GM18858 (cell line): ENCODE data around the gene TLE3.

Experiments
- ATAC-seq: cut with Tn5 transposase; IDR thresholded peaks from one replicate; pipeline ENCODE4 v1.9.1; 2021; ENCODE audit not compliant: unreplicated experiment

The TLE3 gene

DNA sequence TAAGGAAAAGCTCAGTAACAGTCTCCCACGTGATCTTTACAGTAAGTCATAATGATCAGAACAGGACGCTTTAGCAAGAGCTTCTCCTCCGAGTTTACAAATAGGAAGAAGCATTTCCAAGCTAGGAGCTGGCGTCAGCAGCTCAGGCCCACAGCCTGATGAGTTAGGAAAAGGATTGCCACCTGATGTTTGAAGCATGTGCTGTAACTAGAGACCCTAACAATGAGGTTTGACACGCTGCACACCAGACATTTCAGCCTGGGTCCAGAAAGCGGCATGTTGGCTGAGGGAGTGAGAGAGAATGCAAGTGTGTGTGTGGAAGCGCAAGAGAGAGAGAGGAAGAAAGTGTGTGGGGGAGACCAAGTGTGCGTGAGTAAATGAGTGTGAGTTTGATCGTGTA lies 47.3 kb downstream of the TLE3 start:
- ATAC-seq: no peak

DNA sequence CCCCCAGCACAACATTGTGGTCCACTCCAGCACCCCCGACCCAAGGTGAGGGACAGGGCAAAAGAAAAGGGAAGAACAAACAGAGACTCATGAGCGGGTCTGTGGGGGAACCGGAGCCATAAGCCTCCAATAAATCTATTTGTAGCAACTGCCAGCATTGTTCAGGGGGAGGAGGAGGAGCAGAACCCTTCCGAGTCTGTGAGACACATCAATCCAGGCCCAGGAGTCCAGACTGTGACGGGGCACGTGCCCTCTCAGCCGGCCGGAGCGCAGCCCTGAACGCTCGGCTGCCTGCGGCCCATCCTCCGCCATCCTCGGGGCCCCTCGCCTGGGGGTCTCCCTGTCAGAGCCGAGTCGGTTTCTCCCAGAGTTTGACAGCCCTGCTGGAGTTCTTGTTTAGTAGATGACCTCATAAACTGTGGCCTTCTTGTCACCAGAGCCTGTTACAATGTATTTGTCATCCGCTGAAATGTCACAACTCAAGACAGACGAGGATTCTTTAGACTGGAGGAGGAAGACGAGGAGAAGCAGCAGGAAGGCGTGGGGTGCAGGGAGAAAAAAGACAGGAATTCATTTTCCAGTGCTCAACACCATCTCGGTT lies 47.9 kb downstream of the TLE3 start:
- no peak for ATAC-seq

DNA sequence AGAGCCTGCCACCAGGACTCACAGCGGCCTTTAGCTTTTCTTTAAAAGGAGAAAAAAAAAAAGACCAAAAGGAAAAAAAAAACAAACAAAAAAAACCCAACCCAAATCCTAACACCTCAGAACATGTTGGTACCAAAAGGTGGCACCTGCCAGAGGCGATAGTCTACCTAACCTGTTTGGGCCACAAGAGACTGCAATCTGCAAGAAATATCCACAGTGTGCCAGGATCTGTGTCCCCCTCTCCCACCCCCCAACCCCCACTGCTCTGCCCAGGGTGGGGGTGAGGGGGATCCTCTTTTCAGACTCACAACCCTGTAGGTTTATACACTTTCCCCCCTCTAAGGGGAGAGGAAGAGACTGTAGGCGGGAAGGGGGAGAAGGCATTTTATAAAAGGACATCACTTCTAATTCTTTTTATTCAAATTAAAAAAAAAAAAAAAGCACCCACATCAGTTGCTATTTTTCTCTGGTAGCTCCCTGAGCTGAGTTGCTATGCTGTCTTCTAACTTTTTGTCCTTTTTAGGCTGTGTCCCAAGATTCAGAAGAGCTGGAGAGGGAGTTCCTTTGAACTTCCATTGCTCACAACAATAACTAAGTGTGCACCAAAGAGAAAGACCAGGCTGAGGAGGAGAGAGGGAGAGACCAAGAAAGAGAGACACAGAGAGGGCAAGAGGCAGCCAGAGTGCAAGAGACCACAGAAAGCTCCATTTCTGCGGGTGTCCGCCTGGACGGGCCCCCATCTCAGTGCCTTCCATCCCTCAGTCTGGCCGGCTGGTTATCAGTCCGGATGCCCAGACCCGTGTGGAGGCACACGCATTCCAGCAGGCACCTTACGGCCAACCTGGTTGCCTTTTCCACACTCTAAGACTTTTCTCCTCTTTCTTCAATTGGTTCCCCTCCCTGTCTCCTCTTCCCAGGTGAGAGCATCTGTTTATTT lies 48.9 kb downstream of the TLE3 start:
- no peak for ATAC-seq

DNA sequence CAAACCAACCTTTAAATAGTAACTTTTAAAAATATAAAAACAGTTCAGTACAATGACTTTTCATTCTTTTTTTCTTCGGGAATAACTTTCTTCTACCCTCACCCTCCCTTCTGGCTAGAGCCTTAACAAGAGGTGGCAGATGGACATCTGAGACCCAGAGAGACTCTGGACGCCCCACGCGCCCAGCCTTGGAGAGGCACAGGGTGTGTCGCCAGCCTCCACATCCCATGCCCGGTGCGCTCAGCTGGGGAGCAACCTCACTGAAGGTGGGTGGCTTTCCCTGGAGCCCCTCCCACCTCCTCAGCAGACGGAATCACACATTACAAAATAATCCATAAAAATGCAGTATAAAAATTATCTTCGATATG lies 49.5 kb downstream of the TLE3 start:
- no peak for ATAC-seq

DNA sequence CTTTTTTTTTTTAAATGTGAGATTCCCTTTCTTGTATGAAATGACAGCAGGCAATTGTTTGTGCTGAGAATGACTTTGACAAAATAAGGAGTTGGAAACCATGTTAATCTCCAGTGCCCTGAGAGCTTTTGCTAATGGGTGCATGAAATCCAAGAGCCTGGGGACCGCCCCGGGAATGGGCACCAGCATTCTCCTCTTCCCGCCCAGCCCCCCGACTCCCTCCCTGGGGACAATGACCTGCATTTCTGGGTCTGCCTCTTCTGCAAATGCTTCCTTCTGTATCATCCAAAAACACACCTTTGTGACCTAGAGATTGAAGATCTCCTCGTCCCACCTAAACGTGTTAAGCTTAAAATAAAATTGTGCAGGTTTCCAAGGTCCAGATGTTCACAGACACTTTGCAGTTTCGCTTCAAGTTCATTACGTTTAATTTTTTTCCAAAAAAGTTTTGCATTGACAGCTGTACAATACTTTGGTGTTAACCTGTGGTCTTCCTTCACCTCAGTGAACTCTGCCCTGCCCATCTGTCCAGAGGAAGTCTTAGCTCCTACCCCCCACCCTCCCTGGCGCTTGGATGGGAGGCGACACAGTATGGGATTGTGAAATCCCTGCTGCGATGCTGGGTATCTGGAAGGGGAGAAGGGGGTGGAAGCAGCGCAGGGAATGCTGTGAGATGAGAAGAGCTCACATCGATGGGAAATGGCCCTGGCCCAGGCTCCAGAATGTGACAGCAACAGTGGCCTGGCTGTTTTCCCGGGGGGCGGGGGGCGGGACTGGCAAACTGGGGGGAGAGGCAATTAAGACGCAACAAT lies 50.1 kb downstream of the TLE3 start:
- ATAC-seq: no peak

DNA sequence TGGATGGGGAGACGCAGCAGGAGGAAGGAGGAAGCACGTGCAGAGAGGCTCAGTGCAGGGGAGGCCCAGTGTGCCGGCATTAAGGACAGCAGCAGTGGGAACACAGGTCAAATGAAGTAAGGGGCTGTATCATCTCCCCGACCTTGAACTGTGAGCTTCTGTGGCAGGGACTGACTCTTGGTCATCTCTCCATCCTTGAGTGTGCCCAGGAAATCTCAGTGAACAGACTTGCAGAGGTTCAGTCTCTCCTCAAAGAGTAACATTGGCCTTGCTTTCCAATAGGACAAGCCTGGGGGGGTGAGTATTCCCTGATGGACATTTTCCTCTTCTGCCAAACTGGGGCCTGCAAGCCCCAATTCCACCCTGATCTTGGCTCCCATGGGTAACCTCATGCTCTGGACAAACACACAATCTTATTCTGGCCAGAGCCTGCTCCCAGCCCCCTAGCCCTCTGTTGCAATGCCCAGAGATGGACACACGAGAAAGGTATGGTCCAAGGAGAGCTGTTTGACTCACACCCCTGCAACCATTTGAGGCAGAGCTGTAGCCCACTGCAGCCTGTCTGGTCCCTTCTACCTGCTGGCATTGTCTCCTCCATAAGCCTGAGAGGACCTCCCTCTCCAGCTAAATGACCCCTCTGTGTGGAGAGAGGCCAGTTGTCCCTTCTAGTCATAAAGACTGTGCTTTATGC lies 50.9 kb downstream of the TLE3 start:
- ATAC-seq: no peak

DNA sequence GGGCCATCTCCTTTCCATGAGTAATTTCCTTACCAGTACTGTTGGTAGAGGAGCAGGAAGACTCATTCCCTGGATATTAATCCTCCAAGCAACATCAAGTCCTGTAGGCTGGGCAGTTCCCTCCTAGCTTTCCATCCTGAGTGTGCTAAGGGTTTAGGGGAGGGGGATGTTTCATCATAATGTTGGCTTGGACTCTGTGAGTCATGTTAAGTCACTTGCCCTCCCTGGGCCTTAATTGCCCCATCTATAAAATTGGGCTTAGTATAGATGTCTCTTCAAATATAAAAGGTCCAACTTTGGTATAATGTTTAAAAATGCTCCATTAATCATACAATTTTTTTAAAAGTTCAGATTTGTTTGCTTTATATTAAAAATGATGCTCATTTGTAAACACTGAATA lies 52.7 kb downstream of the TLE3 start:
- ATAC-seq: no peak

DNA sequence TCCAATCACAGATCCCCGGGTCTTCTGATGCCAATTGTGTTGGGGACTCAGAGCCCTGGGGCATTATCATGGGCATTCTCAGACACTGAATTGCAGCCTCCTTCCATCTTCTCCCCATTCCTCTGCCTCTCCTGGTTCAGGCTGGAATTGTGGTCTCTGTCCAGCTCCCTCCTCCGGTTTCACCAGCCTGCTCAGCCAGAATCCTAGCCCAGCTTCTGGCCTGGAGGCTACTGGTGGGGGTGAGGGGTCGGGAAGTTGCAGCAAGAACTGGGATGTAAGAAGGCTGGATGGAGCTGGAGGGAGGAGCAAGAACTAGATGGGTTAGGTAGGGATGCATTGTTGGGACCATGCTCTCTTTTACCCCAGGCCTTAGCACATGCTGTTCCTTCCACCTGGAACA lies 53.5 kb downstream of the TLE3 start:
- ATAC-seq: no peak

DNA sequence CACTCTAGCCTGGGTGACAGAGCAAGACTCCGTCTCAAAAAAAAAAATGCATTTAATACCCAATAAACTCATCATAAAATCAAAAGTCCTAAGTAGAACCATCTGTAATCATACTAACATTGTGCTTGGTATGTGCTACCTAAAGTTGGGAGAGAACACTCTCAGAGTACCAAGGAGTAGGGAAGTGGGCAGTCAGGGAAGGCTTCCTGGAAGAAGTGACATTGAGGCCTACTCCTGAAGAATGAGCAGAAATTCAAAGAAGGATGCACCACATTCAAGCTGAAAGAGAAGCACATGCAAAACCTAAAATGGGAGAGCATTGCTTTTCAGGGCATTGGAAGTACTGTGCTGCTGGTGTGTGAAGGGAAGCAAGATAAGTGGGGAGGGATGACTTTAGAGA lies 54.1 kb downstream of the TLE3 start:
- no peak for ATAC-seq

DNA sequence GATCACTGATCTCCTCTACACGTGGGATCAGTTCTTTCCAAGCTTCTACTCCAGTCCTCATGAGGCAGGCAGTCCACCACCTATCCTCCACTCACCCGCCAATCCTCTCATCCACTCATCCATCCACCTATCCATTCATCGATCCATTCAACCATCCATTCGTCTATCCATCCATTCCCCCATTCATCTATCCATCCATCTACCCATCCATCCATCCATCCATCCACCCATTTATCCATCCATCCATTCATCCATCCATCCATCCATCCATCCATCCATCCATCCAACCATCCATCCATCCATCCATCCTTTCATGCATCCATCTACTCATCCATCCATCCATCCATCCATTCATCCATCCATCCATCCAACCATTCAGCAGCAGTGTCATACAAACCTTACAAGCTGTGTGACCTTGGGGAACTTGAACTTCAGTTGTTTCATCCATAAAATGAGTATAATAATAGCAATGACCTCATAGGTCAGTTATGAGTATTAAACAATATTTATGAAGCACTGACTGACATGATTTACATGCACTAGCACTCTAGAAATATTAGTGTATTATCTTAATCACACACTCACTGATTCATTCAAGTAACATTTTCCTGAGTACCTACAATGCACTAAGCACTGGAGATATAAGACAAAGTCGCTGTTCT lies 55.0 kb downstream of the TLE3 start:
- no peak for ATAC-seq

DNA sequence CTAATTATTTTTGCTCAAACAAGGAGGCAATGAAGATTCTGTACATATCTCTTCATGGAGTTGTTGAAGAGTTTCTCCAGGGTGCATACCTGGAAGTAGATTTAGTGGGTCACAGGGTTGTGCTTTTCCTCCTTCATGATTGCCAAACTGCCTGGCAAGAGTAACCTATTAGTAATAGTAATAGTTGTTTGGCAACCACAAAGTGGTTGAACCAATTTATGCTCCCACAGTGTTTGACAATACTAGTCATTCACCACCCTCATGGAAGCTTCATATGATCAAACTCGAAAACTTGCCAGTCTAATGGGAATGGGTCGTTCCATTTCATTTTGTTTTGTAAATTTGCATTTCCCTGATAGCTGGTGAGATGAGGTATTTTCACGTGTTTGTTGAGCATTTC lies 57.8 kb downstream of the TLE3 start:
- no peak for ATAC-seq

DNA sequence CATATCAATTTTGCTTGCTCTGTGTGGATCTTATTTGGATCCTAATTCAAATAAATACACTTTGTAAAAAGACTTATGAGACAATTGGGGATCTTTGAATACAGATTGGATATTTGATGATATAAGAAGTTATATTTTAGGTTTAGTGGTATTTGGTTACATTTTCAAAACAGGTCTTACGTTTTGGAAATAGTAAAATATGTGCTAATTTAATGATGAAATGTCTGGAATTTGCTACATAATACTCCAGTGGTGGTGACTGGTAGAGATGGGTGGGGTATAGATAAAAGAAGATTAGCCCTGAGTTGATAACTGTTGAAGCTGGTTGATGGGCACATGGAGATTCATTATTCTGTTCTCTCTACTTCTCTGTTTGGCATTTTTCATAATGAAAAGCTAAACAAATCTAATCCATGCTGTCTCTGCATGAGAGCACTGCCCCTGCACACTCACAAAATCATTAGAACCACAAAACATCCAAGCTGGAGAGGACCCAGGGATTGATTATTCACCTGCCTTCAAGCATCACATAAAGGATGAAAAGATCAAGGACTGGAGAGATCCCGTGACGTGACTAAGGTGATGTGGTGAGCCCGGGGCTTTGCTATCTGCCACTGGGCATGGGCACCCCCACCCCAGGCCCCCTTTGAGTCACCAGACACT lies 58.9 kb downstream of the TLE3 start:
- no peak for ATAC-seq

DNA sequence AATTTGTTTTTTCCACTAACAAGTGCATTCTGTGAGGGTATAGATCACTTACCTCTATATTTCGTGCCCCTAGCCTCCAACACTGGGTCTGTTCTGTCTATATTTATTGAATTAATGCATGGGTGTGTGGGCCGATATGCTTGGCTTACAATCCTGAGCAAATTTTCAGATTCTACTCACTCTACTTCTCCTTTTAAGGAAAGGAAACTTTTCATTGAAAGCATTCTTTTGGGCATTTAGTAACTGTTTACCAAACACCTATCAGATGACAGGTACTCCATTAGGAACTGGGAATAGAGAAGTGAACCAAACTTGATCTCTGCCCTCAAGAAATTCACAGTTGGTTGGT lies 60.5 kb downstream of the TLE3 start:
- no peak for ATAC-seq

DNA sequence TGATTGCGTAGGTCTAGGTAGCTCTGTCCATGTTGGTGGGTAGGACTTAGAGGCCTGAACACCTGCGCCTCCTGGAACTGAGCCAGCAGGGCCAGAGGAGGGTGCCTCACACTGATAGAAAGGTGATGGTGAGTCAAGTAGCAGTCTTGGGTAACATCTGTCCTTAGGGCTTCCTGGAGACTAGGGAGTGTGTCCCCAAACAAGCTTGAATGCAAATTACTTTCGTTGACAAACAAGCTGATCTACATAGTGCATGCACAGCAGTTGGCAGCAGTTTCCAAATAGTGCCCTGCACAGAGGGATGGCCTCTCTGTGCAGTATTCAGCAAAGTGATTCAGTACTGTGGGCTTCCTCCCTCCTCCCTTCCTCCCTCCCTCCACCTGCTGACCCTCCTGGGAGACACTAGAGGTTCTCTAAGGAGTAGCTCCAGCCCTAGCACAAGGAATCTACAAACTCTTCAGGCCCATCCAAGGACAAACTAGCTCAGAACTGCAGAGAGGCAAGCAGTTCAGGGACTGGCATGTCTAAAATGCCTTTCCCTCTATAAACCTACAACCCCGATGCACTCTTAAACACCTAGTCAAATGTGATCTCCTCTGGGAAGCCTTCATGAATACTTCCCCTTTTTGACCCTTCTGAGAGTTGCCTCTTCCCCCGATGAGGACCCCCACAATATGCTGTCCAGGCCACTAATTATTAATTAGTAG lies 61.0 kb downstream of the TLE3 start:
- ATAC-seq: peak; percentile 73

DNA sequence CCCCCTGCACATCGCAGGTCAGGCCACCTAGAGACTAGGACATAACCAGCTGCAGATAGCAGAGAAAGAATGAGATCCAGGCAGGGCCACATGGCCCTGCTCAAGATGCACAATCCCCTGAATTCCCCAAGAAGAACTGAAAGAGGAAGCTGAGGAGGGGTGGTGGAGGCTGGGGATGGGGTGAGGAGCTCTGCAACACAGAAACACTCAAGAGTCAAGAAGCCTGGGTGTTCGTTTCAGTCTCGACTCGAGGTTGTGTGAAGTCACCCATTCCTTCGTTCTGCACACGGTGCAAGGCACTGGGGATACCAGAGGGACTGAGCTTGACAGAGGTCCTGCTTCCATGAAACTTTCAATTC lies 62.0 kb downstream of the TLE3 start:
- no peak for ATAC-seq

DNA sequence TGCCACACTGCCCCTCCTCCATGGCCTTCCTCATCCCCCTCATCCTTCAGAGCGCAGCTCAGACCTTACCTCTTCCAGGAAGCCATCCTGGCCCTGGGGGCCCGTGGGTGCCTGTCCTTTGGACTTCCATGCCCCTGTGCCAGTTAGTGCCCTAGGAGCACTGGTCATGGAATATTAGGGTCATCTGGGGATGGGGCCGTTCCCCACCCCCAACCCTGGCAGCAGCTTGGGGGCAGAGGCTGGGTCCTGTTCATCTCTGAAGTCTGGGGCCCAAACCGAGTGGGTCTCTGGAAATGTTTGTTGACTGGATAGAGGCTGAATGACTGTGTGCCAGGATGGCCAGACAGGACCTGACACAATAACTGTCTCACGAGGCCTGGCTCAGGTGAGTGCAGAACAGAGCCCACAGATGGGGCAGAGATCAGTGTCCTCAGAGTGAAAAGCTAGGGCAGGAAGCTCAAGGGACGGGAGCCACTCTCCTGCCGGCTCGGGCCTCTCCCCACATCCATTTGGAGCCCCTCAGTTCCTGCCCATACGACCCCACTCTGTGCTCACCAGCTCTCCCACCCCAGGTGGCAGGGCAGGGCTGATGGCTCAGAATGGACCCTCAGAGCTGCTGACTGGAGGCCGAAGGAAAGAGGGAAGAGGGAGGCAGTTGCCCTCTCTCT lies 62.5 kb downstream of the TLE3 start:
- ATAC-seq: no peak

DNA sequence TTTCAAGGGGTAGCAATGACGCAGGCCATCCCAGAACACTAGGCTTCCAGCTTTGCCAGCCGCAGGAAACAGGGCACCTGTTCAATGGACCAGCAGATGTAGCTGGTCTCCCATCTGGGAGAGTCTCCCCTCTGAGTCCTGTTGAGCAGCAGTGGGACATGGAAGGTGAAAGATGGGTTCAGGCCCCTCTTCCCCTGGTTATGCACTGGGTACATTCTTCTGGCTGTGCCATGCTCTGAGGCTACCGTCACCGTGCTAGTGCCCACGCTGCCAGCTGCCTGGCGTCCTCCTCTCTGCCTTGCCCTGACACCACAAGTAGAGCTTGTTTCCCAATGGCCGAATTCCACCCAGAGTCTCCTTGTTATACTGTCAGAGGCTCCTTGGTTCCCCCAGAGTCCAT lies 63.1 kb downstream of the TLE3 start:
- no peak for ATAC-seq

DNA sequence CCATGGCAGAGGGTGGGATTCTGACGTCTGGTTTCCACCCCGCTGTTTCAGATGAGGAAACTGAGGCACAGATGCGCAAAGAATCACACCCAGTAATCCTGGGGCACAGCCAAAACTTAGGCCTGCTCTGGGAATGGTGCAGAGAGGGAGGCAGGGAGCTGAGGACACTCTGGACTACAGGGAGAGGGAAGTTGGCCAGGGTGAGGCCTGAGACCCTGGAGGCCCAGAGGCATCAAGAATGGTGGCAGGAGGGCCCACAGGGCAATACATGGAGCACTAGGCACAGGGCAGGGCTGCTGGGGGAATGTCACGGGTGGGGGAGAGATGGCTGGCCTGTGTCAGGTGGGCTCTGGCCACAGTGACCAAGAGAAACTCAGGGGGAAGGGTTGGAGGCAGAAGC lies 63.6 kb downstream of the TLE3 start:
- no peak for ATAC-seq

DNA sequence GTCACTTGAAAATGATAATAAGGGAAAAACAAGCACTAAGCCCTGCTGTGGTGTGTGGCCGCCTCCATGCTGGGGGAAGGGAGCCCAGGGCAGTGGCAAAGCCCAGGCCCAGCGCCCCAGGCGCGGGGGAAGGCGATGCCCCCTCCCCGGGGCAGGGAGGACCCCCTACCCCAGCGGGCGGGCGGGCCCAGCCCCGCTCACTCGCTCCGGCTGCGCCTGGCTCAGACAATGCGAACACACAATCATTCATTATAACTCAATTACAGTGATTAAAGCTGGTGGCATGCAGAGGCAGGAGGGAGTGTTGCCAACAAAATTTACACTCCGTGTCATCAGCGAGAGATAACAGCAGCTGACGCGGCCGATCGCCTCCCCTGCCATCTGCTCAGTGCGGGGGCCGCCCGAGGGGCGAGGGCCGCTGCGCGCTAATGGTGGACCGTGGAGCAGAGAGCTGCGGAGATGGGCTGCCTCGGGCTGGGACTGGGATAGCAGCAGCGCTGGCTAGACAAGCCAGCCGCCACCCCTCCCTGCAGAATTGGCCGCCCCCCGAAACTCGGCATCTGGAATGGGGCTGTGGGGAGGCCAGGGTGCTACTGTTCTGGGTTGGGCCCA lies 64.1 kb downstream of the TLE3 start:
- ATAC-seq: no peak
